Upper lobe of right lung (tissue), 1 donor: Measurements from ENCODE around the gene PLK5. TPM values are rescaled to one million over a fixed set of nuclear protein-coding genes. Genes with fewer than 3 reads are reported as not detected.

ENCODE experiments used
- ATAC-seq: fragments of 200-7000 bp; cut with Tn5 transposase; one replicate; pipeline ENCODE4 v1.9.1; 2020; ENCODE audit warnings: mild to moderate bottlenecking, moderate library complexity
- DNase-seq: peaks from one replicate; pipeline ENCODE4 v3.0.0-alpha.2; 2020
- H3K27ac ChIP-seq: fragments of 200-600 bp; one replicate; pipeline ENCODE4 v1.8.0; 2022
- H3K27me3 ChIP-seq: fragments of 200-600 bp; one replicate; pipeline ENCODE4 v1.8.0; 2022; ENCODE audit warnings: mild to moderate bottlenecking
- H3K36me3 ChIP-seq: fragments of 200-600 bp; one replicate; pipeline ENCODE4 v1.8.0; 2022
- H3K4me1 ChIP-seq: fragments of 200-600 bp; one replicate; pipeline ENCODE4 v1.8.0; 2022
- H3K4me3 ChIP-seq: fragments of 200-600 bp; one replicate; pipeline ENCODE4 v1.8.0; 2022; ENCODE audit warnings: mild to moderate bottlenecking
- H3K9me3 ChIP-seq: fragments of 200-600 bp; one replicate; pipeline ENCODE4 v1.8.0; 2022
- intact Hi-C: fragments of 100-400 bp; cut with DNase I; formaldehyde crosslinking; loops from one replicate; pipeline ENCODE4 v1.11.0; 2022
- total RNA-seq: library from RNA; stranded (reverse); fragmentation: NEBNext Ultra II Directional; extraction: Animal tissue kit (Norgen Biotek cat#: 25700); gene quantifications from one replicate; pipeline ENCODE4 v1.2.1, GENCODE V29; 2021
- TF ChIP-seq, protein P1 (sequence below): fragments of 200-600 bp; IDR thresholded peaks from one replicate; pipeline ENCODE4 v1.8.0; 2022; ENCODE audit warnings: antibody characterized with exemption
- donor health status: DM: no; HTN: yes; CAD: no; lungs with severe emphysema.

The PLK5 gene
- total RNA-seq, 1 donor from 2014 or later = not detected

DNA sequence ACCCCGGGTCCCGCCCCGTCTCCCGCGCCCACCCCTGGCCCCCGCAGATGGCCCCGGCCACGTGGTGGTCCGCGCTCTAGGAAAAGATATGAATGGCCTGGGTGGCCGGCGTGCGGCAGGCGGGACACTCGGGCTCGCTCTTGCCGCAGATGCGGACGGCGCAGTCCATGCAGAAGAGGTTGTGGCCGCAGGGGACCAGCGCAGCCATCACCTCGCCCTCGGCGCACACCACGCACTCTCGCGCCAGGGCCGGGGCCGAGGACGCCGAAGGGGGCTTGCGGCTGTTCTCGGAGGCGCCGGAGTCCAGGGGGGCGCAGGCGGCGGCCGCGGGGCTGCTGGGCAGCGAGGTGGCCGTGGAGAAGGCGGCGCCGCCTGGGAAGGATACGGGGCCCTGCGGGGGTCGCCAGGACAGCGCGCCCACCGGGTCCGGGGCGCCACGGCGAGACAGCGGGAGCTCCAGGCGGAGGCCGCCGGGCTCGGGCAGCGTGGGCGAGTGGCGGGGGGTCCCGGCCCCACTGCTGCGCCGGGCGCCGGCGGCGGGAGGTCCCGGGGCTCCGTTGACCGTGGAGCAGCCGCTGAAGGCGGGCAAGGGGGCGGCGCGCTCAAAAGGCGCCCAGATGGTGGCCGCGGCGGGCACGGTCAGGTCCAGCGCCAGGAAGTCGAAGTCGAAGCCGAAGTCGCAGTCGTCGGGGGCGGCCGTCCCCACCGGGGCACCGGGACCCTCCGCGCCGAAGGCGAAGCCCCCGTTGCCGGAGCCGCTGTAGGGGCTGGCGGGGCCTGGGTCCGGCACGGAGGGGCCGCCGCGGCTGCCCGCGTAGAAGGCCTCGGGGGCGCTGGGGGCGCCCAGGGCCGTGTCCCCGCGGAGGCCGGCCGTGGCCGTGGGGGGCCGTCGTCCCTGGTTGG lies 31.9 kb downstream of the PLK5 start:
- ATAC-seq (no peak), DNase-seq (no peak)
- Histone ChIP-seq H3K27ac (no peak overlapping the region), H3K4me1 (no peaks in the 10 kb centered on the region), H3K4me3 (no peak overlapping the region), H3K27me3 (no peaks in the 10 kb centered on the region), H3K36me3 (no peaks in the 10 kb centered on the region), H3K9me3 (no peaks in the 10 kb centered on the region)
- intact Hi-C loops = no loop called here
- TF ChIP-seq, protein P1, sequence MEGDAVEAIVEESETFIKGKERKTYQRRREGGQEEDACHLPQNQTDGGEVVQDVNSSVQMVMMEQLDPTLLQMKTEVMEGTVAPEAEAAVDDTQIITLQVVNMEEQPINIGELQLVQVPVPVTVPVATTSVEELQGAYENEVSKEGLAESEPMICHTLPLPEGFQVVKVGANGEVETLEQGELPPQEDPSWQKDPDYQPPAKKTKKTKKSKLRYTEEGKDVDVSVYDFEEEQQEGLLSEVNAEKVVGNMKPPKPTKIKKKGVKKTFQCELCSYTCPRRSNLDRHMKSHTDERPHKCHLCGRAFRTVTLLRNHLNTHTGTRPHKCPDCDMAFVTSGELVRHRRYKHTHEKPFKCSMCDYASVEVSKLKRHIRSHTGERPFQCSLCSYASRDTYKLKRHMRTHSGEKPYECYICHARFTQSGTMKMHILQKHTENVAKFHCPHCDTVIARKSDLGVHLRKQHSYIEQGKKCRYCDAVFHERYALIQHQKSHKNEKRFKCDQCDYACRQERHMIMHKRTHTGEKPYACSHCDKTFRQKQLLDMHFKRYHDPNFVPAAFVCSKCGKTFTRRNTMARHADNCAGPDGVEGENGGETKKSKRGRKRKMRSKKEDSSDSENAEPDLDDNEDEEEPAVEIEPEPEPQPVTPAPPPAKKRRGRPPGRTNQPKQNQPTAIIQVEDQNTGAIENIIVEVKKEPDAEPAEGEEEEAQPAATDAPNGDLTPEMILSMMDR = no peak

DNA sequence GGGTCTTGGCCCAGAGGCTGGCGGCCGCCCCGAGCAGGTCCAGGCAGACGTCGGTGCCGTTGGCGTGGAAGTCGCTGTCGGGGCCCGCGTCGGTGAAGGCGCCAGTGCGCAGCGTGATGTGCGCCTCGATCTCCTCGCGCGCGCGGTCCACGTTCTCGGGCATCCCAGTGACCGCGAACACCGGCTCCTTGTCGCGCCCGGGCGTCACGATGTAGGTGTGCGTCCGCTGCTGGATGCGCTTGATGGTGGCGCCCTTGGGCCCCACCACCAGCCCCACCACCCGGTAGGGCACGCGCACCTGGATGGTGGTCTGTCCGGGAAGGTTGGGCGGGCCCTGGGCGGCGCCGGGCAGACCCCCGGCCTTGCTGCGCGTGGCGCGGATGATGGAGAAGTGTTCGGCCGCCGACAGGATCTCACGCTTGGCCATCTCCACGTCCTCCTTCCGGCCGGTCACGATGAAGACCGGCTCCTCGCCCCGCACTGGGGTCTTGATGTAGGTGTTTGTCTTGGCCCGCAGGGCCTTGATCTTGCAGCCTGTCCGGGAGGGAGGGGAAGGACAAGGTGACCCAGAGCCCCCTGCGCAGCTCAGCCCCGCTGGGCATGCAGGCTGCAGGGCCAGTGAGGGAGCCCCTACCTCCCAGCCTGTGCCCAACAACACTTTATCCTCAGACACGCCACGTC lies 32.7 kb downstream of the PLK5 start:
- no peaks in the 10 kb centered on the region for H3K36me3 ChIP-seq
- H3K4me3 ChIP-seq = no peak overlapping the region
- DNase-seq (no peak), ATAC-seq (no peak)
- intact Hi-C loops = no loop called here
- H3K9me3 ChIP-seq = no peaks in the 10 kb centered on the region
- H3K4me1 ChIP-seq = no peaks in the 10 kb centered on the region
- TF ChIP-seq, protein P1 = no peak
- H3K27me3 ChIP-seq = no peaks in the 10 kb centered on the region
- H3K27ac ChIP-seq = no peak overlapping the region

DNA sequence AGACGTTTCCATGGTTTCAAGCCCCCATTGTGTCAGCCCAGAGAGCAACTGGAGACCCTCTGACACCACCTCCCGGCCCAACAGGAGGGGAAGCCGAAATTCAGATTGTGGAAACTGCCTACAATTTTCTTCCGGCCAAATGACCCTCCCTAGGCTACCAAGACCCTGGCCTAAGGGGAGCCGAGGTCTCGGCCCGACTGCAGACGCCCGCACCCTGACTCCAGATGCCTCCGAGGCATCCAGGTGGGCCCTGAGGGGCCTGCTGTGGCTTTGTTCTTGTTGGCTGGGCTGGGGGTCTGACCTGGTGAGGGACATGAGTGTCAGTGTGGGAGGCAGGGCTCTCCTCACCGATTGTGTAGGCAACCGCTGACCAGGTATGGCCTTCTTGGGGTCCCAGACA lies 34.7 kb downstream of the PLK5 start:
- ATAC-seq = no peak
- no peak overlapping the region for H3K27ac ChIP-seq
- intact Hi-C loops = no loop called here
- no peak for DNase-seq
- H3K4me3 ChIP-seq = no peak overlapping the region
- TF ChIP-seq, protein P1 = no peak
- no peaks in the 10 kb centered on the region for H3K27me3 ChIP-seq
- H3K36me3 ChIP-seq = no peaks in the 10 kb centered on the region
- no peaks in the 10 kb centered on the region for H3K9me3 ChIP-seq
- no peaks in the 10 kb centered on the region for H3K4me1 ChIP-seq

DNA sequence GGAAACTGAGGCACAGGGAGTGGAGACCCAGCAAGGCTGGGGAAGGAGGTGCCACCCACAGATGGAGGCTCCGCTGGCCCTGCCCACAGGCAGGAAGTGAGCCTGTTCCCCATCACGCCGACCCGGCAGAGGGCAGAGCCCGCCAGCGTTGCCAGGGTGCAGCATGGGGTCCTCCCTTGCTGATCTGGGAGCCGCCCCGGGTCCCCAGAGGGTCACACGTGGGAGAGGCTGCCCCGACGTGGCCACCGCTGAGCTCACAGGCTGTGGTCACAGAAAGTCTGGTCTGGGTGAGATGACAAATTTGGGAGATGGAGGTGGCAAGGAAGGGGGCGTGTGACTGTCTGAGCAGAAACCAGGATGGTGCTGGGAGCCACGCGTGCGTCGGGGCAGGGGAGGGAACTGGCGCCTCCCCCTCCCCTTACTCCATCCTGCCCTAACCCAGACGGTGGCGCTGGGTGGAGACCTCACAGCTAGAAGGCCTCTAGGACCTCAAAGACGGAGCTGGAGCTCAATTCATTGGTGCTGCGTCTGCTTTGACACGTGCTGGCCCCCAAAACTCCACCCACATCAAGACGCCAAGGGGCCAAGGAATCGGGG lies 36.5 kb downstream of the PLK5 start:
- Histone ChIP-seq H3K4me3 (no peak overlapping the region), H3K36me3 (no peaks in the 10 kb centered on the region), H3K27me3 (no peaks in the 10 kb centered on the region), H3K9me3 (no peaks in the 10 kb centered on the region), H3K4me1 (no peaks in the 10 kb centered on the region), H3K27ac (no peak overlapping the region)
- TF ChIP-seq, protein P1 = no peak
- intact Hi-C loops = no loop called here
- ATAC-seq (no peak), DNase-seq (no peak)

DNA sequence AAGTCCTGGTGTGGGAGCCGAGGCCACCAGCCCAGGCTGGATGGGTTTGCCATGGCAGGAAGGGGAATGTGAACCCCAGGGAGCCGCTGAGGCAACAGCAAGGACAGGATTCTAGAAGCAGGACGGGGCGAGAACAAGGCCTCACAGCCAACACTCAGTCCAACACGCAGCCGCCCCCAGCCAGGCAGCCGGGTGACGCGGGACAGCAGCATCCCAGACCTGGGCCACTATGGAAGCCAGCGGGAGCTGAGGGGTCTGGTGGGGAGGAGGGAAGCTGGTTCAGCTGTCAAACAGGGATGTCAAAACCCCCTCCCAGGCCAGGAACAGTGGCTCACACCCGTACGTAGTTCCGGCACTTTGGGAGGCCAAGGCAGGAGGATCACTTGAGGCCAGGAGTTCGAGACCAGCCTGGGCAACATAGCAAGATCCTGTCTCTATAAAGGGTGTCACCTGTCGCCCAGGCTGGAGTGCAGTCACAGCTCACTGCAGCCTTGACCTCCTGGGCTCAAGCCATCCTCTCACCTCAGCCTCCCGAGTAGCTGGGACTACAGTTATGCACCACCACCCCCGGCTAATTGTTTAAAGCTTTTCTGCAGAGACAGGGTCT lies 37.5 kb downstream of the PLK5 start:
- TF ChIP-seq, protein P1 = no peak
- Histone ChIP-seq H3K4me1 (no peaks in the 10 kb centered on the region), H3K27me3 (no peaks in the 10 kb centered on the region), H3K36me3 (no peaks in the 10 kb centered on the region), H3K4me3 (no peak overlapping the region), H3K27ac (no peak overlapping the region), H3K9me3 (no peaks in the 10 kb centered on the region)
- DNase-seq = no peak
- intact Hi-C loops = no loop called here
- no peak for ATAC-seq
